ENCODE results near the gene EHBP1.

Gene EHBP1

DNA sequence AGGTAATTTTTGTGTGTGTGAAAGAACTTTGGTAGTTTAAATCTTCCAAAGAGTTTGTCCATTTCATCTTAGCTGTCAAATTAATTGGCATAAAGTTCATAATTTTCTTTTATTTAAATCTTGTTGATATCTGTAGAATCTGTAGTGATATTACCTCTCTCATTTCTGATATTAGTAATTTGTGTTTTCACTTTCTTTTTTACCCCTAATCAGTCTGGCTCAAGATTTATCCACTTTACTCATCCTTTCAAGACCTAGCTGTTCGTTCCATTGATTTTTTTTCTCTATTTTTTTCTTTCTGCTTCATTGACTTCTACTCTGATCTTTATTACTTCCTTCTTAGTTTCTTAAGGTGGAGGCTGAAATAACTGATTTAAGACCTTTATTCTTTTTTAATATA is 202.6 kb downstream of the EHBP1 start:
- no peak for TF ChIP-seq POLR2A (IDR thresholded peaks at IDR 0.05; ENCODE audit: low read depth, low read length)
- no peak for DNase-seq (ENCODE audit: insufficient read length, low spot score)
- FAIRE-seq = no peak

GRCh38 chr2:62913311-62913710 is 207.8 kb downstream of the EHBP1 start:
- no peak for FAIRE-seq
- DNase-seq (ENCODE audit: insufficient read length, low spot score) = no peak
- no peak for TF ChIP-seq POLR2A (IDR thresholded peaks at IDR 0.05; ENCODE audit: low read depth, low read length)

DNA sequence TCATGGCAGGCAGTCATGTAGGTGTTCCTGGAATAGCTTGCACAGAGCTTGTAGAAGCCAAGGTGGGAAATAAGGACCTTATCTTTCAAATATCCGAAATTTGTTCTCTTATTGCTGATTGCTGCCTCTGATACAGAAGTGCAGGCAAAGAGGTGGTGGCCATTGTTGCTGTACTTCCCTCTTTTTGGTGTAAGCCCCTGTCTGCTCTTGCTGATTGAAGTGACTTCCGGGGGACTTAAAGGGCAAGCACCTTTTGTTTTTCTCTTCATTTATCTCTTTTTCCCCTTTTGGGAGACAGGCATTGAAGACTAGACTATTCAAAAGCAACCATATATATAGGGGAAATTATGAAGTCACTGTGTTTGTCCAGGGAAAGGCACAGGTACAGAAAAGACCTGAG is 213.5 kb downstream of the EHBP1 start:
- no peak for TF ChIP-seq POLR2A (IDR thresholded peaks at IDR 0.05; ENCODE audit: low read depth, low read length)
- DNase-seq (ENCODE audit: insufficient read length, low spot score) (no peak), FAIRE-seq (no peak)

DNA sequence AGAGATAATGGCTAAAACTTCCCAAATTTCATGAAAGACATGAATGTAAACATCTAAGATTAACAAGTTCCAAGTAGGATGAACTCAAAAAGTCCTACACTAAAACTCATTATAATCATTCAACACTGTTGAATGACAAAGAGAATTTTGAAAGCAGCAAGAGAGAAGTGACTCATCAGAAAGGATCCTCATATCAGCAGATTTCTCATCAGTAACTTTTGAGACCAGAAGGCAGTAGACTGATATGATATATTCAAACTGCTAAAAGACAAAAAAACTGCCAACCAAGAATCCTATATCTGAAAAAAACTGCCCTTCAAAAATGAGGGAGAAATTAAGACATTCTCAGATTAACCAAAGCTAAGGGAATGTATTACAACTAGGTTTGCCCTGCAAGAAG is 214.6 kb downstream of the EHBP1 start:
- peak; percentile 78 for FAIRE-seq
- DNase-seq (ENCODE audit: insufficient read length, low spot score) = no peak
- no peak for TF ChIP-seq POLR2A (IDR thresholded peaks at IDR 0.05; ENCODE audit: low read depth, low read length)

- no peak for TF ChIP-seq POLR2A (IDR thresholded peaks at IDR 0.05; ENCODE audit: low read depth, low read length)
- no peak for FAIRE-seq
- DNase-seq (ENCODE audit: insufficient read length, low spot score) = no peak
Observed at GRCh38 chr2:62923242-62923641, 217.7 kb downstream of the EHBP1 start.

DNA sequence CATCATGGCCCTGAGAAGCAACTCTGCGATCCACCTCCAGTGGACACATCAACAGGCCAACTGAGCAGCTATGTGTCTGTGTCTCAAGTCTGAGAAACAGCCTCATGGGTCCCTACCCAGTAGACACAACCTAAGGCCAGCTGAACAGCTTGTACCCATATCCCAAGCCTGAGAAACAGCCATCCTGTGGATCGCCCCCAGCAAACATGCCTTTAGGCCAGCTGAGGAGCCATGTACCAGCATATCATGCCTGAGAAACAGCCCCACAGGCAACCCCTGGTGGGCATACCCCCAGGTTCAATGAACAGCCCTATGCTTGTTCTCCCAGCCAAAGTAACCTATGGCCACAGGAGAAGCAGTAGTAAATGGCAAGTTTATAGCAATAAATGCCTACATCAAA is 218.4 kb downstream of the EHBP1 start:
- no peak for TF ChIP-seq POLR2A (IDR thresholded peaks at IDR 0.05; ENCODE audit: low read depth, low read length)
- FAIRE-seq (no peak), DNase-seq (ENCODE audit: insufficient read length, low spot score) (no peak)

DNA sequence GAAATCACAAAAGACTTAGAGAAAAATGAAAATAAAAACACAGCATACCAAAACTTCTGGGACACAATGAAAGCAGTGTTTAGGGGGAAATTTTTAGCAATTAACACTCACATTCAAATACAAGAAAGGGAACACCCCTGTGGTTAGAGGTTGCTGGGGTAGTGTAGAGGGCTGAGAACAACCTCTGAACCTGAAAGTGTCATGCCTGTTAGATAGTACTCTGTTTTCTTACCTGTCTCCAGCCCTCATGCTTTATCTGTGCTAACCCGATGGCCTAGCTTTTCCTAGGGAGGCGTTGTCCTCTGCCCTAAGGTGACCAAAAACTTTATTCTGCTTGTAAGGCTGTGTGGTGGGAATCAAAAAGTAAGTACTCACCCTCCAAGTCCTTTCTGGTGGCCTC is 222.5 kb downstream of the EHBP1 start:
- DNase-seq (ENCODE audit: insufficient read length, low spot score) (no peak), FAIRE-seq (no peak)
- TF ChIP-seq POLR2A (IDR thresholded peaks at IDR 0.05; ENCODE audit: low read depth, low read length) = no peak

DNA sequence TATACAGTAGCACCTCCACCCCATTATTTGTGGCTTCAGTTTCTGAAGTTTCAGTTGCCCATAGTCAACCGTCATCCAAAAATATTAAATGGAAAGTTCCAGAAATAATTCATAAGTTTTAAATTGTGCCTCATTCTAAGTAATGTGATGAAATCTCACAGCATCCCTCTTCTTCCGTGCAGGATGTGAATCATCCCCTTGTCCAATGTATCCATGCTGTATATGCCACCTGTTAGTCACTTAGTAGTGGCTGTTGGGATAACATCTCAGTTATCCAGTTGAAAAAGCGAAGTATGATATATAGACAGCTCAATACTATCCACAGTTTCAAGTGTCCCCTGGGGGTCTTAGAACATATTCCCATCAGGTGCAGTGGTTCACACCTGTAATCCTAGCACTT is 226.0 kb downstream of the EHBP1 start:
- peak; percentile 71 for FAIRE-seq
- no peak for TF ChIP-seq POLR2A (IDR thresholded peaks at IDR 0.05; ENCODE audit: low read depth, low read length)
- DNase-seq (ENCODE audit: insufficient read length, low spot score) = no peak

DNA sequence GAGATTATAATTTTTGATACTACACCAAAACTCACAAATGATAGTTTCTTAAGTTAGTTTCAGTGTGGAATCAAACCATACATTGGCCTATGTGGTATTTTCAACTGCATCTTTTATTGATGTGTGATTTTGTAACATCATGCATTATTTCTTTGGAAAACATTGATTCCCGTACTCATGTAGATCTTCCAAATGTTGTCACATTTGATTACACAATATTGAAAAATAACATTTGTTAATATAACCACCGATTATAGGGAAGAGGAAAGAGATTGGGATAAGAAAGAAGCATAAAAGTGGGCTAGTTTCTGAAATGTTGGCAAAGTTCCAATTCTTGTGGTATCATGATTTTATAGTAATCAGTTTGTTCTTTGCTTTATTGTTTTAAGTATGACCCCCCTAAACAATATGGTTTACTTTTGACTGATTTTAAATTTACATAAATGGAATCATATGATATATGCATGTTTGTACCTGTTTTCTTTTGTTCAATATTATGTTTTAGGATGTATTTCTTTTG is 227.9 kb downstream of the EHBP1 start:
- no peak for FAIRE-seq

DNA sequence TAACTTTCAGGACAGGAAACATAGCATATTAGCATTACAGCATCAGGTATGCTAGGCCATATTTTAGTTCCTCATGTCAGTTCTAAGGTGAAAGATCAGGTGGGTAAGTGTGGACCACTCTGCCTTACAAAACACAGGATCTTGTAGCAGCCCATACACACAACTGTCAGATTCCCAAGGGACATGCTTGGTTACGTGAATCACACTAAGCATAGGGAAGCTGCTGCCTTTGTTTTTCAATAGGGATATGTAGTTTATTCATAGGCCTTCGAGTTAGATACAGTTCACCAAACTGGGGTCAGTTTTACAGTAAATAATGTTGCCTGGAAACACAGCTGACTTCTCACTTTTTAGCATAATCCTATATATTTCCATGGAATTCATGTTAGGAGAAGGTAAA is 229.0 kb downstream of the EHBP1 start:
- FAIRE-seq (no peak), DNase-seq (ENCODE audit: insufficient read length, low spot score) (no peak)
- no peak for TF ChIP-seq POLR2A (IDR thresholded peaks at IDR 0.05; ENCODE audit: low read depth, low read length)

More for the DNA sequence above, 227.9 kb downstream of the EHBP1 start:
- no peak for TF ChIP-seq POLR2A (IDR thresholded peaks at IDR 0.05; ENCODE audit: low read depth, low read length)
- no peak for DNase-seq (ENCODE audit: insufficient read length, low spot score)

GRCh38 chr2:62938126-62938525 is 232.6 kb downstream of the EHBP1 start:
- FAIRE-seq (no peak), DNase-seq (ENCODE audit: insufficient read length, low spot score) (no peak)
- TF ChIP-seq POLR2A (IDR thresholded peaks at IDR 0.05; ENCODE audit: low read depth, low read length) = no peak

GRCh38 chr2:62939735-62940491 is 234.4 kb downstream of the EHBP1 start:
- FAIRE-seq = peak; percentile 98
- peak; percentile 37 for DNase-seq (ENCODE audit: insufficient read length, low spot score)
- TF ChIP-seq POLR2A (IDR thresholded peaks at IDR 0.05; ENCODE audit: low read depth, low read length) = no peak

- no peak for TF ChIP-seq POLR2A (IDR thresholded peaks at IDR 0.05; ENCODE audit: low read depth, low read length)
- DNase-seq (ENCODE audit: insufficient read length, low spot score) (no peak), FAIRE-seq (no peak)
Observed at GRCh38 chr2:62940697-62941096, 235.2 kb downstream of the EHBP1 start.

GRCh38 chr2:62941413-62941812 is 235.9 kb downstream of the EHBP1 start:
- TF ChIP-seq POLR2A (IDR thresholded peaks at IDR 0.05; ENCODE audit: low read depth, low read length) = no peak
- FAIRE-seq (no peak), DNase-seq (ENCODE audit: insufficient read length, low spot score) (no peak)

GRCh38 chr2:62944362-62944761 is 238.8 kb downstream of the EHBP1 start:
- FAIRE-seq (no peak), DNase-seq (ENCODE audit: insufficient read length, low spot score) (no peak)
- no peak for TF ChIP-seq POLR2A (IDR thresholded peaks at IDR 0.05; ENCODE audit: low read depth, low read length)

Measured in H54 (cell line).